Measurements from ENCODE around the gene COG8.

COG8 gene

DNA sequence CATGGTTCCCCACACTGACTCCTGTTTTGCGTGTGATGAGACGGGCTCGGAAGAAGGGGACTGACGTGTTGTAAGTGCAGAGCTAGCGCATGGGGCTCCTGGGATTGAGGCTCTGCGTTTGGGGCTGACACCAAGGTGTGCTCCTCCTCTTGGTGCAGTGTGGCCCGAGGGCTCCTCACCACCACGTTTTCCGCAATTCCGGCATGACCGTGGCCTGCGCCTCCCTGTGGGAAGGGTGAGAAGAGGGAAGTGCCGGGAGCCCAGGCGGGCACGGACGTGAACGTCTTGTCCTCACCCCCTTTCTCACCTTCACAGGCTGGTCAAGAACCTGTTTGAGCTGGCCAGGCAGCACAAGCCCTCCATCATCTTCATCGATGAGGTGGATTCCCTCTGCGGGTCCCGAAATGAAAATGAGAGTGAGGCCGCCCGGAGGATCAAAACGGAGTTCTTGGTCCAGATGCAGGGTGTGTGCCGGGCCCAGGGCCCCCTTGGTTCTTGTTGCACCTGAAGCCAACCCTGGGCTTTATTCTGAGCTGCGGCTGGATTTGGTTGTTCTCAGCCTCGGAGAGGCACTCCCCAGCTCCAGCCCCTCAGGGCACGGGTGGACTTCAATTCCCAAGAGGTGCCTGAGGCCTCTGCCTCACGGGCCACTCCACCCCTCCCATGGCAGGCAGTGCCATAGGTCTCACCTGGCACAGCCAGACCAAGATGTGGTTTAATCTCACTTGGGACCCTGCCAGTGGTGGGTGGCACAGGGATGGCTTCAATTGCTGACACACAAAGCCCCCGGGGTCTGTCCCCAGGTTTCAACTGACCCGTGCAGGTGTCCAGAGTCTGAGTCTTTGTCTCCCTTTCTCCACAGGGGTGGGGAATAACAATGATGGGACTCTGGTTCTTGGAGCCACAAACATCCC, 19.3 kb downstream of the COG8 start:
- Mint-ChIP-seq H3K4me1 (ENCODE audit: low read depth) (no peaks in the 10 kb centered on the region), H3K27me3 (ENCODE audit: low read depth) (no peaks in the 10 kb centered on the region), H3K4me3 (no peak overlapping the region), H3K36me3 (ENCODE audit: low read depth) (peaks cover 53% of the 10 kb centered on the region), H3K27ac (no peak overlapping the region), H3K9me3 (no peaks in the 10 kb centered on the region)
- no peak for DNase-seq (ENCODE audit: low spot score)

DNA sequence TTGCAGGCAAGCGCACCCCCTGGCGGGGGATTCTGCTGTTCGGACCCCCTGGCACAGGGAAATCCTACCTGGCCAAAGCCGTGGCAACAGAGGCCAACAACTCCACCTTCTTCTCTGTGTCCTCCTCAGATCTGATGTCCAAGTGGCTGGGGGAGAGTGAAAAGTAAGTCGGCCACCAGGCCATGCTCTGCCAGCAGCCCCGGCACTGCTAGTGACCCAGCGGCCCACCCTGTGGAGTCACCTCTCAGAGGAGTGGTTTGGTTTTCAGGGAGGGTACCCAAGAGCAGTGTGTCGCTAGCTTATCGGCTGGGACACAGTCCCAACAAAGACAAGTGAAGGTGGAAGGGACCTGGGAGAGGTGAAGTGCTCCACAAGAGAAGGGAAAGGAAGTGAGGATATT, 20.0 kb downstream of the COG8 start:
- H3K4me3 Mint-ChIP-seq, result no peak overlapping the region
- no peak for DNase-seq (ENCODE audit: low spot score)
- H3K27ac Mint-ChIP-seq, result no peak overlapping the region
- no peaks in the 10 kb centered on the region for H3K4me1 Mint-ChIP-seq (ENCODE audit: low read depth)
- no peaks in the 10 kb centered on the region for H3K9me3 Mint-ChIP-seq
- H3K36me3 Mint-ChIP-seq (ENCODE audit: low read depth), result peaks cover 49% of the 10 kb centered on the region
- no peaks in the 10 kb centered on the region for H3K27me3 Mint-ChIP-seq (ENCODE audit: low read depth)

DNA sequence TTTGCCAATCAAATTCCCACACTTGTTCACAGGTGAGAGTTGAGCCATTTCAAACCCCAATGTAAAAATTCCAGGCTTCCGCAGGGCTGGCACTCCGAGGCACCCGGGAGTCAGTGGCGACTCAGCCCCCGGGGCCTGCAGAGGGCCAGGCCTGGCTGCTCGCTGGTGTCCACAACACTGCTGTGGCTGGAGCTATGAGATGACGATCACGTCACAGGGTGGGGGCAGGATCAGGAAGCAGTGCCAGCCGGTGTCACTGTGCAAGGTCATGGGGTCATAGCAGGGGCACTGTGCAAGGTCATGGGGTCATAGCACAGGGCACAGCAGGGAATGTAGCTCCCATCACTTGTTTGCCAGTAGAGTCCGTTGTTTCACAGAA, 20.5 kb downstream of the COG8 start:
- no peak overlapping the region for H3K27ac Mint-ChIP-seq
- no peaks in the 10 kb centered on the region for H3K9me3 Mint-ChIP-seq
- peaks cover 51% of the 10 kb centered on the region for H3K36me3 Mint-ChIP-seq (ENCODE audit: low read depth)
- no peak for DNase-seq (ENCODE audit: low spot score)
- H3K4me1 Mint-ChIP-seq (ENCODE audit: low read depth), result no peaks in the 10 kb centered on the region
- no peaks in the 10 kb centered on the region for H3K27me3 Mint-ChIP-seq (ENCODE audit: low read depth)
- H3K4me3 Mint-ChIP-seq, result no peak overlapping the region

DNA sequence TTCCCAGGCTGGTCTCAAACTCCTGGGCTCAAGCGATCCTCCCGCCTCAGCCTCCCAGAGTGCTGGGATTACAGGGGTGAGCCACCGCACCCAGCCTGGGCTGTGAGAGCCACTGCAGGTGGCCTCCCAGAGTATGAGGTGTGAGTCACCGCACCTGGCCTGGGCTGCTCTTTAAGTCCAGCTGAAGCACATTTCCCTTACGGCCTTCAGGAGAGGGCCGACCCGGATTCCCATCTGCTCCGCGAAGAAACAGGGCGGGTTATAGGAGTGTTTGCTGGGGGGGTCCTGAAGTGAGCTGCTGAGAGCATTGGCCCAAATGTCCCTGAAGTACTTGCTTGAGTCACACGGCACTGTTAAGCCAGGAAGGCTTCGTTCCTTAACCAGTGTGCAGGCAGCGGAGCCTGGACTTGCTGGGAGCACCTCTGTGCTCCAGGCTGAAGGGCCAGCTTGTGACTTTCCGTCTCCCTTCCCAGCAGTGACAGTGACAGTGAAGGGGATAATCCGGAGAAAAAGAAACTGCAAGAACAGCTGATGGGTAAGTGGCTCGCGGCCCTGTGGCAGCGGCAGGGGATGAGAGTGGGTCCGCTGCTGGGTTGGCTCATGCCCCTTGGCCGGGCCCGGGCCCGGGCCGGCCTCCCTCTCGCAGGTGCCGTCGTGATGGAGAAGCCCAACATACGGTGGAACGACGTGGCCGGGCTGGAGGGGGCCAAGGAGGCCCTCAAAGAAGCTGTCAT, 21.0 kb downstream of the COG8 start:
- Mint-ChIP-seq H3K27me3 (ENCODE audit: low read depth) (no peaks in the 10 kb centered on the region), H3K9me3 (no peaks in the 10 kb centered on the region), H3K4me1 (ENCODE audit: low read depth) (peaks cover 3% of the 10 kb centered on the region), H3K36me3 (ENCODE audit: low read depth) (peaks cover 53% of the 10 kb centered on the region), H3K27ac (no peak overlapping the region), H3K4me3 (no peak overlapping the region)
- DNase-seq (ENCODE audit: low spot score), result no peak

DNA sequence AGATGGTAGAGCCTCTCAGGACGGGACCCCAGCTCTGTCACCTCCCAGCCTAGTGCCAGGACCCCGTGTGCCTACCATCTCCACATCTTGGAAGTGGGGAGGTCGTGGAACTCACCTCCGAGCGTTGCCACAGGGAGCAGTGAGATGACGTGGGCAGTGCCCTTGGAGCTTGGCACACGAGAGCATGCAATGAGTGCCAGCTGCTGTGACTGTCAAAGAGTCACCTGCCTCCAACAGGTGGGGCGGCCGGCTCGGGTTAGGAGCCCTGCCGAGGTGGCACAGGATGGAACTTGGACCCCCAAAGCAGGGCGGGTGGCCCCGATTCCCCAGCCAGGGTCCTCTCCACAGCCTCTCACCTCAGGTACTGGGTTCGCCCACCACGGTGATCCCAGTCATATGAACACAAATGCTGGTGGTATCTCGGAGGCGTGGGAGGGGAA, 22.7 kb downstream of the COG8 start:
- Mint-ChIP-seq H3K4me1 (ENCODE audit: low read depth) (peaks cover 12% of the 10 kb centered on the region), H3K27ac (no peak overlapping the region), H3K27me3 (ENCODE audit: low read depth) (no peaks in the 10 kb centered on the region), H3K4me3 (no peak overlapping the region), H3K36me3 (ENCODE audit: low read depth) (peaks cover 48% of the 10 kb centered on the region), H3K9me3 (no peaks in the 10 kb centered on the region)
- no peak for DNase-seq (ENCODE audit: low spot score)

DNA sequence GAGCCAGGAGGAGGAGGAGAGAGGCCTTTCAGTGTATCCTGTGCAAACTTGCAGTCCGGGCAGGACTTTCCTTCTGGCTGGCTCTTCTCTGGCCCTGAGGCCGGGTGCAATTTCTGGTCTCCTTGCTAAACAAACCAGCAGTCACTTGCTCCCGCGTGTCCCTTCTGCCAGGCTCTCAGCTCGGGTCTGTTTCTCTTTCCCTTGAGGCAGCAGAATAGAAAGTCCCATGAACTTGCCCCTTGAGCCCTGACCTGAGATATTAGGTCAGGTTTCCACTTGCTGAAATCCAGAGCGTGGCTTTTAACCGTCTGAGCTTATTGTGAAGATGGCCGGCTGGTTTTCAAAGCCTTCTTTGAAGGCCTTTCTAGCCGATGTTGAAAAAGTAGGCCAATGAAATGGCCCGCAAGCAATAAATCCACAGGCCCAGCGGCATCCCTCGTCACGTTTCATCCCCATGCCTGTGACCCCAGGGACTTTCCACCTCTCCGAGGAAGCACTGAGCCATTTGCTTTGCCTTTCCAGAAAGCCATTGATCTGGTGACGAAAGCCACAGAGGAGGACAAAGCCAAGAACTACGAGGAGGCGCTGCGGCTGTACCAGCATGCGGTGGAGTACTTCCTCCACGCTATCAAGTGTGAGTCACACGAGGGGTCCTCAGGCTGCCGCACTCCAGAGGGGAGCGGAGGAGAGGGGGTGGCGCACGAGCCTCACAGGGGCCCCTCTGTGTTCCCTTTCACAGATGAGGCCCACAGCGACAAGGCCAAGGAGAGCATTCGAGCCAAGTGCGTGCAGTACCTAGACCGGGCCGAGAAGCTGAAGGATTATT, 23.7 kb downstream of the COG8 start:
- Mint-ChIP-seq H3K36me3 (ENCODE audit: low read depth) (peaks cover 42% of the 10 kb centered on the region), H3K4me3 (no peak overlapping the region), H3K27ac (no peak overlapping the region), H3K4me1 (ENCODE audit: low read depth) (peaks cover 12% of the 10 kb centered on the region), H3K9me3 (no peaks in the 10 kb centered on the region), H3K27me3 (ENCODE audit: low read depth) (no peaks in the 10 kb centered on the region)
- no peak for DNase-seq (ENCODE audit: low spot score)

DNA sequence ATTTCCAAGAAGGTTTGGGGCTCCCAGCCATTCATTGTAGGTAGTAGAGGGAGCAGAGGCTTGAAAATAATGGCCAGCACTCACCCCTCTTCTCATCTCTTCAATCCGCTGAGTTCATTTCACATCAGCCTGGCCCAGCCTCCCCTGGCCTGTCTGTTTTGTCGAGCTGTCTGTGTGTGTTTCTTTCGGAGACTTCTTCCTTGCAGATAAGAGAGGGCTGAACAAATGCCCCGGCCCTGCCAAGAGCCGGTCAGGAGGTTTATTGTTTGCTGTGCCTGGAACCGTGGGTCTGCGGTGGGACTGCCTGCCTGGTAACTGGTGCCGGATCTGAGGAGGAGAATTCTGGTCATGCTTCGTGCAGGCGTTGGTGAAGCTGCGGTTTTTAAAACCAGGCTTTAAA, 24.8 kb downstream of the COG8 start:
- Mint-ChIP-seq H3K9me3 (no peaks in the 10 kb centered on the region), H3K27me3 (ENCODE audit: low read depth) (no peaks in the 10 kb centered on the region), H3K4me3 (no peak overlapping the region), H3K36me3 (ENCODE audit: low read depth) (peaks cover 42% of the 10 kb centered on the region), H3K4me1 (ENCODE audit: low read depth) (peaks cover 13% of the 10 kb centered on the region), H3K27ac (no peak overlapping the region)
- DNase-seq (ENCODE audit: low spot score), result no peak

DNA sequence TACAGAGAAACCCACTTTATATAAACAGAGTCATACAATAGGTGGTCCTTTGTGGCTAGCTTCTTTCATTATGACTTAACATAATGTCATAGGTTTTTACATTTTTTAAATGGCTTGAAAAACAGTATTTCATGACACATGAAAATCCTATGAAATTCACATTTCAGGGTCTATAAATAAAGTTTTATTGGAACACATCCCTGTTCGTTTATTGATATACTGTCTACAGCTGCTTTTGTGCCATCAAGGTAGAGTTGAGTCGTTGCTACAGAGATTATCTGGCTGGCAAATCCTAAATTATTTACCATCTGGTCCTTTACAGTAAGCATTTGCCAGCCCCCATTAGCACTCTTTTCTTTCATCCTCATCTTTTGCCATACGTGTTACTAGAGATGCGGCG, 25.9 kb downstream of the COG8 start:
- H3K36me3 Mint-ChIP-seq (ENCODE audit: low read depth), result peaks cover 37% of the 10 kb centered on the region
- no peaks in the 10 kb centered on the region for H3K27me3 Mint-ChIP-seq (ENCODE audit: low read depth)
- peaks cover 13% of the 10 kb centered on the region for H3K4me1 Mint-ChIP-seq (ENCODE audit: low read depth)
- H3K4me3 Mint-ChIP-seq, result peak overlapping the region; percentile 36
- no peak overlapping the region for H3K27ac Mint-ChIP-seq
- DNase-seq (ENCODE audit: low spot score), result no peak
- H3K9me3 Mint-ChIP-seq, result no peaks in the 10 kb centered on the region

DNA sequence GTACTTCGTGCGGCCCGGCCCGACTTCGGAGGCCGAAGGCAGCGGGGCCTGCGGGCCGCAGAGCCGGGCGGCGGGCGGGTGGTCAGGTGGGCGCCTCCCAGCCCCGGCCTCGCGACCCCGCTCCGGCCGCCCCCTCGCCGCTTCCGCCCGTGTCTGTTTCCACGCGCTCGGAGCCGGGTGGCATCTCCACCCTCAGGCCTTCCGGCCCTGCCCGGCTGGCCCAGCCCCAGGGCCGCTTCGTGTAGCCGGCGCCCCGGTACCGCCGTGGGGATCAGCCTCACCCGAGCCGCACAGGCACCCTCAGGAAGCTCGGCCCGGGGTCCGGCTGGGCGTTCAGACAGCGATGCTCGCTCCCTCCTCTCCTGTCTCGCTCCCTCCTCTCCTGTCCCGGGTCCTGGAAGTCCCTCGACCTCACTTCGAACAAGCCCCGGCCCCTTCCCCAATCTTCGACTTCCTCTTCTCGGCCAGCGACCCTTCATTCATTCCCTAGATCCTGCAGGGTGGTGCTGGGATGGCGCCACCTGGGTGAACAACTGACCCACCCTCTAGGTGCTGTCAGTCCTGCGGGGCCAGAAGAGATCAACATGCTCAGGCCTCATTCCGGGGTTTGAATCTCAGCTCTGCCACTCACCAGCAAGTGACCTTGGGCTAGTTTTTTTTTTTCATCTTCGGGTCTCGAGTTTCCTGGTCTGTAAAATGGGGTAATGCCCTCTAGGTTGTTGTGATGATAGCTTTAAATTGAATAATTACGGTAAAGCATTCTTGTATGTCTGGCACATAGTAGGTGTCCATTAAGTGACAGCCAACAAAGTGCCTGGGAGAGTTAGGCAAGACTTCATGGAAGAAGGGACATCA, 27.6 kb downstream of the COG8 start:
- DNase-seq (ENCODE audit: low spot score), result no peak
- peak overlapping the region; percentile 97 for H3K27ac Mint-ChIP-seq
- H3K27me3 Mint-ChIP-seq (ENCODE audit: low read depth), result no peaks in the 10 kb centered on the region
- peak overlapping the region; percentile 100 for H3K4me3 Mint-ChIP-seq
- H3K4me1 Mint-ChIP-seq (ENCODE audit: low read depth), result peaks cover 18% of the 10 kb centered on the region
- no peaks in the 10 kb centered on the region for H3K9me3 Mint-ChIP-seq
- peaks cover 33% of the 10 kb centered on the region for H3K36me3 Mint-ChIP-seq (ENCODE audit: low read depth)

DNA sequence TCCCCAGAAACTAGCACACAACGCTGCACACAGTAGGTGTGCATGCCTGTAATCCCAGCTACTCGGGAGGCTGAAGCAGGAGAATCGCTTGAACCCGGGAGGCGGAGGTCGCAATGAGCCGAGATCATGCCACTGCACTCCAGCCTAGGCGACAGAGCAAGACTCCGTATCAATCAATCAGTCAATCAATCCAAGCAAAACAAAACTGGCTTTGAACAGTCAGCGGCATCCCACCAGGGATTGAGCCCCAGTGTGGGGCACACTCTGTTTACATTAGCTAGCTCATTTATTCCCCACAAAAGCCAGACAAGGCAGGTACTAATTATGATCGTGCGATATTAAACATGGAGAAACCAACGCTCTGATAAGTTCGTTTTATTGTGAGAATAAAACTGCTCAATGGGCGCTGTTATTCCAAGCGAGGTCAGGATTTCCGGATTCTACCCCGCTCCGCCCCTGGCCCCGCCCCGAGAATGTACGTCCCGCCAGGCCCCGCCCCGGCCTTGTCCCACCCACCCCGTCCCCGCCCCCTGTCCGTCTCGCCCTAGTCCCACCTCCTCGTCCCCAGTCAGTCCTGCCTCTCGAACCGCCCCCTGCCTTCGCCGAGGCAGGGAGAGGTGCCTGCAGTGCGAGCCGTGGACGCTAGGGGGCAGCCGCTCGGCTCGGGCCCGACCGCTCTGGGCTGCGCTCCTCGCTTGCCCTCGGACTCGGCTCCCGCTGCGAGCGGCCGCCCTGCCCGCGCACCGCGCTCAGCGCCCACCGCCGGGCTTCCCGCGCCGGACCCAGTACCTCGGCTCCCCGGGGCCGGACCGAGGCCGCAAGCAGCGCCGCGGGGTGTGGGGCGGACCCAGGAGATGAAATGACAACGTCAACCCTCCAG, 28.5 kb downstream of the COG8 start, which contains the start of gene VPS4A:
TSS of gene VPS4A (plus strand) at position 698 of the 880 bp plus-strand sequence. CDS start at position 860, 162 bp downstream.
- Mint-ChIP-seq H3K4me3 (peak within 1 kb of the TSS; percentile 100), H3K36me3 (ENCODE audit: low read depth) (peaks cover 27% of the 10 kb centered on the region), H3K27ac (peak within 1 kb of the TSS; percentile 97), H3K9me3 (no peaks in the 10 kb centered on the region), H3K4me1 (ENCODE audit: low read depth) (peaks cover 18% of the 10 kb centered on the region), H3K27me3 (ENCODE audit: low read depth) (no peaks in the 10 kb centered on the region)
- peak; percentile 96 for DNase-seq (ENCODE audit: low spot score)

DNA sequence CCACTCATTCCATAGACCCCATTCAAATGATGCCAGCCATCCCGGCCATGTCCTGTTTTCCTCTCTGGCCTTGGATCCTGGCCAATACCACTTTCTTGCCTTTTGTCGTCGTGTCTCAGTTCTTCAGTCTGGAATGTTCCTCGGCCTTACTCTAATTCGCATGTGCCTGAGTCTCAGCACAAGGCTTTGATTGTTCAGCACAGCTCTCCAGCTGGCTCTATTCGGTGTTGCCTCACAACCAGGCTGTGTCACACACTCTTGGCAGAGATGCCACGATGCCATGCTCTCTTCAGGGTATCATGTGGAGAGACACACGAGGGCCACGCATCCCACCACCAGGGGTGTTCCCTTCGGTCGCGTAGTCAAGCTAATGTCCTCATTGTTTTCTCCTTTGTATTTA, 30.0 kb downstream of the COG8 start:
- Mint-ChIP-seq H3K27ac (no peak overlapping the region), H3K27me3 (ENCODE audit: low read depth) (no peaks in the 10 kb centered on the region), H3K4me1 (ENCODE audit: low read depth) (peaks cover 18% of the 10 kb centered on the region), H3K4me3 (no peak overlapping the region), H3K9me3 (no peaks in the 10 kb centered on the region), H3K36me3 (ENCODE audit: low read depth) (peaks cover 23% of the 10 kb centered on the region)
- DNase-seq (ENCODE audit: low spot score), result no peak

DNA sequence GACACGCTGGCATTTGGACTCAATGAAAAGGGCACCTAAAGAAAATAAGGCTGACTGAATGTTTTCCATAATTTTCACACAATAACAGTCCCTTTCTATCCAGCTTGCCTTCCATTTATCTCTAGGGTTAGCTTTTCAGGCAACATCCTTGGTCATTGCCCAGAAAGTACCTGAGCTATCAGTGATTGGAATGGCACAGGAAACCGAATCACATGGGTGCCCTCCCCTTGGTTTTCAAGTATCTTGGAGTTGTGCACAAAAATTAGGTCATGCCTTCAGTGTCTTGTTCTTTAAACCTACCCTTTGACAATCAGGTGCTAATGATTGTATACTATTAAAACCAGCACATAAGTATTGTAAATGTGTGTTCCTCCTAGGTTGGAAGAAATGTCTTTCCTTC, 31.5 kb downstream of the COG8 start:
- Mint-ChIP-seq H3K4me1 (ENCODE audit: low read depth) (peaks cover 14% of the 10 kb centered on the region), H3K27ac (no peak overlapping the region), H3K27me3 (ENCODE audit: low read depth) (no peaks in the 10 kb centered on the region), H3K9me3 (no peaks in the 10 kb centered on the region), H3K36me3 (ENCODE audit: low read depth) (peaks cover 18% of the 10 kb centered on the region), H3K4me3 (no peak overlapping the region)
- no peak for DNase-seq (ENCODE audit: low spot score)
